BJ (cell line): ENCODE data around the gene FMN2. TPM values are rescaled to one million over a fixed set of nuclear protein-coding genes. Genes with fewer than 3 reads are reported as not detected.

Experiments used
- CTCF ChIA-PET: fragments of 350-600 bp; formaldehyde crosslinking; extraction: SDS; loops from one replicate; lab custom pipeline; 2021; ENCODE audit warnings: antibody characterized with exemption, inconsistent platforms; lab: Yijun Ruan, JAX
- POLR2A ChIA-PET: fragments of 300-600 bp; sonication (Branson Sonifier 250); formaldehyde crosslinking; extraction: SDS; loops from one replicate; lab custom pipeline; 2021; ENCODE audit warnings: antibody characterized with exemption; lab: Charles Lee
- DNase-seq: peaks from one replicate; pipeline ENCODE4 v3.0.0-alpha.2; 2011; ENCODE audit warnings: low read depth
- H3K27me3 ChIP-seq: 2 replicates; pipeline ENCODE4 v1.6.0; 2011; ENCODE audit warnings: low read length; ENCODE audit not compliant: control insufficient read depth, insufficient read depth
- H3K36me3 ChIP-seq: 2 replicates; pipeline ENCODE4 v1.5.1; 2011; ENCODE audit warnings: low read length; ENCODE audit not compliant: control insufficient read depth, insufficient read depth
- H3K4me3 ChIP-seq: 2 replicates; pipeline ENCODE4 v1.5.1; 2011; ENCODE audit warnings: low read depth, mild to moderate bottlenecking, control low read depth, low read length
- polyA plus RNA-seq: library from polyadenylated mRNA; depleted of rRNA; stranded (reverse); fragments of >200 nt; gene quantifications from 2 replicates; pipeline ENCODE4 v1.2.3, GENCODE V29; 2011
- TF ChIP-seq, protein P1 (sequence below): IDR thresholded peaks from 2 replicates; pipeline ENCODE4 v1.5.1; 2011; ENCODE audit warnings: low read depth, mild to moderate bottlenecking, control low read depth, inconsistent platforms, low read length, moderate library complexity; ENCODE audit not compliant: insufficient read depth

Gene FMN2
- polyA plus RNA-seq, 1 experiment, result 14.6 TPM

DNA sequence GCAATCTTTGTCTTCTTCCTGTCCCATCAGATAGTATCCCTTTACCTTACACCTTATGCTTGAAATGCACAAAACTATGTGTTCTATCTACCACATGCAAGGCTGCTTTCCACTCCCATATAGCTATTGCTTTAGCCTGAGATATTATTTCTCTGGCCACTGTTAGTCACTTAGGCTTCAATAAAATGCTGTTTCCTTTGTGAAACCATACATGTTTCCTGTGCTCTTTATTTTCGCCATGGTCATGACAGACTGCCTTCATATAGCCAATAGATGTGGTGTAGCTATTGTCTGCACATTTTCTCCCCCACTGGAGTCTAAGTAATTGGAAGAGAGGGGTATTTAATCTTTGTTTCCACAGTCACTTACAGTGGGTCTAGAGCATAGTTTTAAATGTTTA is 411.9 kb downstream of the FMN2 start:
- CTCF ChIA-PET, result no interaction called here
- POLR2A ChIA-PET, result no interaction called here

DNA sequence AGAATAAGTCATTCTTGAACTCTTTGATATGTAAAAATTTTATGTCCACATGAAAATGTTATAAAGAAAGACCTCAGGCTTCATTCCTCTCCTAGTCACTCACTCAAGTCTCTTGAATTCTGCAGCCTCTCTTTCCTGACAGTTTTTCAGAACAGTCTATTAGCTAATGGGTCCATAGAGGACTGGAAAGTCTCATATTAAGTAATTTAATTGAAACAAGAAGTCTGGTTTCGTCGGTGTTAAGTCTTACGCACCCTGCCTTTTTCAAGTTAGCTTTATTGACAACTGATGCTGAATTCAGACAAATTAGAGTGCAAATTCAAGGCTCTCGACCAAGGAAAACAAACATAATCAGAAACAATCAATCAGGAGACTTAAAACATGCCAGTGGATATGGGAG is 414.5 kb downstream of the FMN2 start:
- TF ChIP-seq, protein P1, sequence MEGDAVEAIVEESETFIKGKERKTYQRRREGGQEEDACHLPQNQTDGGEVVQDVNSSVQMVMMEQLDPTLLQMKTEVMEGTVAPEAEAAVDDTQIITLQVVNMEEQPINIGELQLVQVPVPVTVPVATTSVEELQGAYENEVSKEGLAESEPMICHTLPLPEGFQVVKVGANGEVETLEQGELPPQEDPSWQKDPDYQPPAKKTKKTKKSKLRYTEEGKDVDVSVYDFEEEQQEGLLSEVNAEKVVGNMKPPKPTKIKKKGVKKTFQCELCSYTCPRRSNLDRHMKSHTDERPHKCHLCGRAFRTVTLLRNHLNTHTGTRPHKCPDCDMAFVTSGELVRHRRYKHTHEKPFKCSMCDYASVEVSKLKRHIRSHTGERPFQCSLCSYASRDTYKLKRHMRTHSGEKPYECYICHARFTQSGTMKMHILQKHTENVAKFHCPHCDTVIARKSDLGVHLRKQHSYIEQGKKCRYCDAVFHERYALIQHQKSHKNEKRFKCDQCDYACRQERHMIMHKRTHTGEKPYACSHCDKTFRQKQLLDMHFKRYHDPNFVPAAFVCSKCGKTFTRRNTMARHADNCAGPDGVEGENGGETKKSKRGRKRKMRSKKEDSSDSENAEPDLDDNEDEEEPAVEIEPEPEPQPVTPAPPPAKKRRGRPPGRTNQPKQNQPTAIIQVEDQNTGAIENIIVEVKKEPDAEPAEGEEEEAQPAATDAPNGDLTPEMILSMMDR, result no peak
- Histone ChIP-seq H3K27me3 (no peaks in the 10 kb centered on the region), H3K4me3 (no peak overlapping the region), H3K36me3 (no peaks in the 10 kb centered on the region)
- DNase-seq, result no peak
- ChIA-PET CTCF (no interaction called here), POLR2A (no interaction called here)

More for the DNA sequence above, 411.9 kb downstream of the FMN2 start:
- no peak overlapping the region for H3K4me3 ChIP-seq
- no peaks in the 10 kb centered on the region for H3K36me3 ChIP-seq
- H3K27me3 ChIP-seq, result no peaks in the 10 kb centered on the region
- no peak for DNase-seq
- TF ChIP-seq, protein P1, result no peak

DNA sequence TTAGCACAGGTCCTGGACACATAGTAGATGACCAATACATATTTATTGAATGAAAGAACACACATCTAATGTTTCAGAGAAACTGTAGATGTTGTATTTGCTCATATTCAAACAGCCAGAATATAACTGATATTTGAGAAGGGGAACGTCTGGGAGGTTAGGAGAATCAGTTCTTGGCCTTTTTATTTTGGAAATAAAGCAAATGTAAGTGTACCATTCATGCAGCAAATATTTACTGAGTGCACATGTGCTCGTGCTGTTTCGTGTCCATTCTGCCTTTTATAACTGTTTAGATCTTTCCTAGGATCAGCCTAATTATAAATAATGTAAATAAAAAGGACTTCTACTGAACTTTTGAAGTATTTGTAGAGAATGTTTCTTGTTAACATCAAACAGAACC is 416.5 kb downstream of the FMN2 start:
- ChIA-PET CTCF (interaction anchor here (0.6 kb wide), 1 partner anchor 65 kb away, joined by 3 read pairs; no protein-coding TSS in a partner anchor), POLR2A (no interaction called here)
- TF ChIP-seq, protein P1, result no peak
- no peak for DNase-seq
- H3K27me3 ChIP-seq, result no peaks in the 10 kb centered on the region; the same call in 1 of the 2 replicates
- no peak overlapping the region for H3K4me3 ChIP-seq
- no peaks in the 10 kb centered on the region for H3K36me3 ChIP-seq

DNA sequence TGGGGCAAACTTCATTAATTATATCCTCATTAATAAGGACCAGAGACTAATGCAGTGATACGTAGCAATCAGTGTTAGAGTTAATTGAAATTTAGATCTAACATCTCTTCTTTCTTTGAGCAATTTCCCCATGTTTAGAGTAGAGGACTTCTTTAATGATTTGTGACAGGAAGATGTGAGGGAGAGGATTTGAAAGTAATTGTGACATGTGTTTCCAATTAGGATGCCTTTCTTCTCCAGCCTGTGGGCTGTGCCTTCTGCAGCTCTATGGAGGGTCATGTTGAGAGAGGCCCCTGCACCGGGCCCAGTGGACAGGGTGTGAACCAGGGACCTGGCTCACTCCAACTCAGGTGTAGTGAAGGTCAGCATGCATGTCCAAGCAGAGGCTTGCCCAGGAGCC is 417.3 kb downstream of the FMN2 start:
- Histone ChIP-seq H3K36me3 (no peaks in the 10 kb centered on the region), H3K4me3 (no peak overlapping the region), H3K27me3 (no peaks in the 10 kb centered on the region; the same call in 1 of the 2 replicates)
- peak; percentile 30 for DNase-seq
- ChIA-PET CTCF (no interaction called here), POLR2A (no interaction called here)
- TF ChIP-seq, protein P1, result no peak

DNA sequence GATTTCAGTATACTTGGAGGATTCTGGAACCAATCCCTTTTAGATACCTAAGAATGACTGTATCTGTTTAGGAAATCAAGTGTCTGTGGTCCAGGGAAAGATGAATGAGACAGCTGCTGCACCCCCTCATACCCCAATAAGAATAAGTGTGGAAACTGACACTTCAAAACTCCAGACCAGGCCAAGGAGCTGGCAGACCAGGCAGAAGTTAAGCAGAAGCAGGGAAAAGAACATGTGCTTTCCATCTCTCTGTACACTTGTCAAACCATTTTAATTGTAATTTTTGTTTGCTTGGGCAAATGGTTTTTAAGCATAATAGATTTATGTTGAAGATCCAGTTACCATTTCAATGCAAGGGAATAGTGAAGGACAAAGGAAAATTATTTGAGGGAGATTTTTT is 420.1 kb downstream of the FMN2 start:
- Histone ChIP-seq H3K4me3 (no peak overlapping the region), H3K36me3 (no peaks in the 10 kb centered on the region), H3K27me3 (no peaks in the 10 kb centered on the region; the same call in 1 of the 2 replicates)
- ChIA-PET POLR2A (no interaction called here), CTCF (no interaction called here)
- no peak for DNase-seq
- TF ChIP-seq, protein P1, result no peak
